Esophagus squamous epithelium (tissue), 4 donors: ENCODE results near the gene B4GALT3.

Source experiments
- CTCF ChIP-seq, 6 experiments: fragments of 450-650 bp in 4 of 6; fragments of 200-600 bp in 2 of 6; sonication (generic) in 2 of 6; IDR thresholded peaks; one replicate each; pipeline ENCODE4 v1.5.1; 2016 to 2019; ENCODE audit warnings: antibody characterized with exemption in 6 of 6, mild to moderate bottlenecking in 4 of 6, moderate library complexity in 4 of 6
- POLR2A ChIP-seq, 4 donors: fragments of 450-650 bp; IDR thresholded peaks; one replicate each; pipeline ENCODE4 v1.6.1; 2017; ENCODE audit warnings: antibody characterized with exemption in 4 of 4, mild to moderate bottlenecking in 4 of 4, moderate library complexity in 3 of 4

DNA sequence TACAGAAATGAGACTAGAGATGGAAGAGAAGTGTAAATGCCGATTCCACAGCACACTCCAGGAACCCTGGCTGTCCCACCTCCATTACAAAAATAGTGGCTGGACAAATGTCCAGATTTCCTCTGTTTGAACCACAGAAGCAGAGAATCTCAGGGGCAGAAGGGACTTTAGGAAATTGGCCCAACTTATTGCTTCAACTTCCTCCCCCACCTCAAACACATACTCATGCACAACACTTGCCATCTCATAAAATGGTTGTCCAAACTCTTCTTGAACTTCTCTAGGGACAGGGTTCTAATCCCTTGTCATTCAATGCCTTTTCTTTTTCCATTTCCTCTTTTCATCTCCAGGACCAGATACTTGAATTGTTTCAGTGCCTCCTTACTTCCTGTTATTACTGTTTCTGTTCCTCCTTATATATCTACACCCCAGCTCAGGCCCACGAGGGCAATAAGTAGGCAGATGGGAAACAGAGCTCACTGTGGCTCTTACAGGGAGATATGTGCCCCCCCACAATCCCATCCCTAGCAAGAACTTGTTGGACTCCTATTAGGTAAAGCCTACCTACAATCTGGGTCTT lies 8.5 kb upstream of the B4GALT3 start:
- TF ChIP-seq POLR2A (IDR thresholded peaks at IDR 0.05), result no peak
- no peak for TF ChIP-seq CTCF (IDR thresholded peaks at IDR 0.05)
